Thyroid gland (tissue), 4 donors: ENCODE measurements around the gene PSMC5.

Source experiments
- CTCF ChIP-seq, 6 experiments: fragments of 200-600 bp in 3 of 6; fragments of 450-650 bp in 3 of 6; sonication (generic) in 3 of 6; IDR thresholded peaks; one replicate each; pipeline ENCODE4 v1.5.1; 2016 to 2019; ENCODE audit warnings: antibody characterized with exemption in 6 of 6, mild to moderate bottlenecking in 2 of 6, inconsistent platforms in 1 of 6, moderate library complexity in 1 of 6
- POLR2A ChIP-seq, 2 donors: fragments of 450-650 bp; IDR thresholded peaks; one replicate each; pipeline ENCODE4 v1.6.1; 2017; ENCODE audit warnings: antibody characterized with exemption in 2 of 2, mild to moderate bottlenecking in 2 of 2, moderate library complexity in 1 of 2

DNA sequence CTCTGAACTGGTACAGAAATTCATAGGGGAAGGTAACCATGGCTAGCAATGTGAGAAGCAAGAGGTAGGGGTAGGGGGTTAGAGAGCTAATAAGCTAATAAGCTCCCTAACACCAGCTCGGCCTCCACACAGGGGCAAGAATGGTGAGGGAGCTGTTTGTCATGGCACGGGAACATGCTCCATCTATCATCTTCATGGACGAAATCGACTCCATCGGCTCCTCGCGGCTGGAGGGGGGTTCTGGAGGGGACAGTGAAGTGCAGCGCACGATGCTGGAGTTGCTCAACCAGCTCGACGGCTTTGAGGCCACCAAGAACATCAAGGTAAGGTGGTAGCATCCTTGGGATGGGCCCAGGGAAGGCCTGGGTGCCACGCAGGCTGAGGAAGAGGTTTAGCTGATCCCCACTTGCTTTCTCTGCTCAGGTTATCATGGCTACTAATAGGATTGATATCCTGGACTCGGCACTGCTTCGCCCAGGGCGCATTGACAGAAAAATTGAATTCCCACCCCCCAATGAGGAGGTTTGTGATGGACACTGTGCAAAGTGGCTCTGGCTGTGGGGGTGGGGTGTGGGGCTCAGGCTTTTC lies 3.8 kb downstream of the PSMC5 start:
- no peak for TF ChIP-seq CTCF (IDR thresholded peaks at IDR 0.05)
- TF ChIP-seq POLR2A (IDR thresholded peaks at IDR 0.05) = no peak
